HCT116 (cell line): ENCODE data around the gene MXD1. TPM values are rescaled to one million over a fixed set of nuclear protein-coding genes. Genes with fewer than 3 reads are reported as not detected.

ENCODE experiments used
- ATAC-seq: fragments of 200-7000 bp; cut with Tn5 transposase; 2 replicates; pipeline ENCODE4 v1.9.1; 2020; ENCODE audit warnings: mild to moderate bottlenecking, moderate library complexity
- BruUV-seq: library from RNA; stranded (reverse); fragments of 400-500 nt; replicated peaks from 2 replicates; lab custom pipeline; 2021; lab: Mats Ljungman, UMichigan
- CTCF ChIA-PET: fragments of 300-600 bp; sonication (Branson Sonifier 250); formaldehyde crosslinking; loops from one replicate; lab custom pipeline; 2021; ENCODE audit warnings: antibody characterized with exemption; lab: Charles Lee
- POLR2A ChIA-PET: fragments of 300-600, 350-600 bp; sonication (Branson Sonifier 250); formaldehyde crosslinking; loops from one replicate; lab custom pipeline; 2021; ENCODE audit warnings: antibody characterized with exemption; lab: Charles Lee
- RAD21 ChIA-PET, 2 experiments: fragments of 300-600 bp; sonication (Branson Sonifier 250); formaldehyde crosslinking; loops; one replicate each; lab custom pipeline; 2023; ENCODE audit warnings: low total read pairs in 2 of 2; ENCODE audit not compliant: uncharacterized antibody in 2 of 2, unreplicated experiment in 2 of 2, low non-redundant PET in 1 of 2; lab: Charles Lee
- DNase-seq: peaks from one replicate; pipeline ENCODE4 v3.0.0-alpha.2; 2010; ENCODE audit warnings: low read depth, low spot score
- H2AFZ ChIP-seq: fragments of 200-600 bp; shearing (Covaris generic), sonication (generic); 2 replicates; pipeline ENCODE4 v1.6.1; 2017; ENCODE audit warnings: low read depth, mixed run types, mixed read lengths, antibody characterized with exemption, low read length; ENCODE audit not compliant: poor library complexity, severe bottlenecking
- H3K27ac ChIP-seq: 2 replicates; pipeline ENCODE4 v1.5.1; 2012; ENCODE audit warnings: low read depth, low read length
- H3K27me3 ChIP-seq: fragments of 200-600 bp; sonication (generic); 2 replicates; pipeline ENCODE4 v1.6.1; 2016; ENCODE audit warnings: mixed run types, low read length, mixed read lengths; ENCODE audit not compliant: insufficient read depth
- H3K36me3 ChIP-seq, 2 experiments: fragments of 200-500 bp in 1 of 2; fragments of 200-600 bp in 1 of 2; sonication (Bioruptor generic) in 1 of 2; sonication (generic) in 1 of 2; 2 replicates each; pipeline versions ENCODE4 v1.5.1 to v1.6.1; 2014 to 2016; ENCODE audit warnings: low read length in 2 of 2, inconsistent platforms in 1 of 2, mixed read lengths in 1 of 2, mixed run types in 1 of 2; ENCODE audit not compliant: insufficient read depth in 2 of 2, control insufficient read depth in 1 of 2
- H3K4me1 ChIP-seq, 2 experiments: fragments of 200-600 bp in 1 of 2; sonication (generic) in 1 of 2; 2 replicates each; pipeline versions ENCODE4 v1.5.1 to v1.6.1; 2012 to 2017; ENCODE audit warnings: low read length in 2 of 2, inconsistent platforms in 1 of 2, mild to moderate bottlenecking in 1 of 2, mixed read lengths in 1 of 2, mixed run types in 1 of 2, moderate library complexity in 1 of 2; ENCODE audit not compliant: insufficient read depth in 2 of 2, control insufficient read depth in 1 of 2
- H3K4me2 ChIP-seq: fragments of 200-600 bp; sonication (generic); 2 replicates; pipeline ENCODE4 v1.6.1; 2017; ENCODE audit warnings: mixed run types, low read length, mixed read lengths
- H3K4me3 ChIP-seq, 2 experiments: fragments of 200-600 bp in 1 of 2; sonication (generic) in 1 of 2; replicated peaks in 1 of 2; 2 replicates each; pipeline ENCODE4 v1.5.1; 2011 to 2016; ENCODE audit warnings: low read length in 2 of 2, control low read depth in 1 of 2, low read depth in 1 of 2, mild to moderate bottlenecking in 1 of 2, mixed read lengths in 1 of 2, mixed run types in 1 of 2
- H3K79me2 ChIP-seq: fragments of 200-600 bp; sonication (generic); 2 replicates; pipeline ENCODE4 v1.6.1; 2017; ENCODE audit warnings: mild to moderate bottlenecking, mixed run types, low read length, moderate library complexity, mixed read lengths; ENCODE audit not compliant: insufficient read depth
- H3K9ac ChIP-seq: fragments of 200-600 bp; sonication (generic); 2 replicates; pipeline ENCODE4 v1.6.1; 2016; ENCODE audit warnings: low read length, mixed read lengths
- H3K9me2 ChIP-seq: fragments of 200-600 bp; sonication (generic), shearing (Covaris generic); 2 replicates; pipeline ENCODE4 v1.6.1; 2017; ENCODE audit warnings: mixed run types, mild to moderate bottlenecking, moderate library complexity; ENCODE audit not compliant: insufficient read depth
- H3K9me3 ChIP-seq, 2 experiments: fragments of 200-500 bp in 1 of 2; fragments of 200-600 bp in 1 of 2; sonication (Bioruptor generic) in 1 of 2; sonication (generic) in 1 of 2; 2 replicates each; pipeline ENCODE4 v1.6.1; 2014 to 2017; ENCODE audit warnings: low read length in 2 of 2, mixed read lengths in 2 of 2, inconsistent platforms in 1 of 2, low read depth in 1 of 2, mild to moderate bottlenecking in 1 of 2, mixed run types in 1 of 2, moderate library complexity in 1 of 2; ENCODE audit not compliant: control insufficient read depth in 1 of 2, insufficient read depth in 1 of 2
- H4K20me1 ChIP-seq: fragments of 200-600 bp; sonication (generic), shearing (Covaris generic); 2 replicates; pipeline ENCODE4 v1.6.1; 2017; ENCODE audit warnings: mixed run types, mild to moderate bottlenecking, moderate library complexity; ENCODE audit not compliant: insufficient read depth
- ATF3 ChIP-seq: IDR thresholded peaks from 2 replicates; pipeline ENCODE4 v1.6.1; 2012
- CTCF ChIP-seq, 3 experiments: fragments of 200-600 bp in 1 of 3; sonication (generic) in 1 of 3; IDR thresholded peaks in 2 of 3; conservative IDR thresholded peaks in 1 of 3; 2 replicates each; pipeline ENCODE4 v1.5.1; 2012 to 2017; ENCODE audit warnings: low read depth in 2 of 3, low read length in 2 of 3, antibody characterized with exemption in 1 of 3, borderline replicate concordance in 1 of 3, control low read depth in 1 of 3, mild to moderate bottlenecking in 1 of 3, mixed read lengths in 1 of 3, mixed run types in 1 of 3, moderate library complexity in 1 of 3; ENCODE audit not compliant: insufficient read depth in 1 of 3
- ELF1 ChIP-seq: IDR thresholded peaks from 2 replicates; pipeline ENCODE4 v1.6.1; 2012; ENCODE audit warnings: low read depth, borderline replicate concordance
- EZH2 ChIP-seq: fragments of 200-600 bp; sonication (generic); IDR thresholded peaks from 2 replicates; pipeline ENCODE4 v1.6.1; 2017; ENCODE audit warnings: antibody characterized with exemption, mixed run types
- EZH2phosphoT487 ChIP-seq: fragments of 200-600 bp; IDR thresholded peaks from 2 replicates; pipeline ENCODE4 v1.6.1; 2018; ENCODE audit warnings: antibody characterized with exemption, borderline replicate concordance
- JUND ChIP-seq: IDR thresholded peaks from 2 replicates; pipeline ENCODE4 v1.6.1; 2012
- POLR2A ChIP-seq: IDR thresholded peaks from 2 replicates; pipeline ENCODE4 v1.7.0; 2011; ENCODE audit warnings: borderline replicate concordance; ENCODE audit not compliant: insufficient read depth, insufficient read length; ENCODE audit errors: extremely low read depth
- POLR2AphosphoS5 ChIP-seq: IDR thresholded peaks from 2 replicates; pipeline ENCODE4 v1.6.1; 2011; ENCODE audit warnings: mild to moderate bottlenecking, low read depth, low read length, moderate library complexity
- REST ChIP-seq: IDR thresholded peaks from 2 replicates; pipeline ENCODE4 v1.6.1; 2012; ENCODE audit warnings: low read depth
- SP1 ChIP-seq: IDR thresholded peaks from 2 replicates; pipeline ENCODE4 v1.6.1; 2012; ENCODE audit warnings: low read depth
- SRF ChIP-seq: IDR thresholded peaks from 2 replicates; pipeline ENCODE4 v1.6.1; 2012; ENCODE audit warnings: low read depth
- TCF7L2 ChIP-seq: IDR thresholded peaks from 2 replicates; pipeline ENCODE4 v1.7.0; 2011; ENCODE audit warnings: borderline replicate concordance, inconsistent platforms; ENCODE audit not compliant: insufficient read depth, insufficient read length; ENCODE audit errors: extremely low read depth
- ZBTB33 ChIP-seq: IDR thresholded peaks from 2 replicates; pipeline ENCODE4 v1.6.1; 2011; ENCODE audit warnings: mild to moderate bottlenecking, low read length, moderate library complexity; ENCODE audit not compliant: insufficient replicate concordance; ENCODE audit errors: extremely low read depth
- intact Hi-C: fragments of 100-400 bp; cut with micrococcal nuclease; formaldehyde crosslinking; loops from 2 replicates; pipeline ENCODE4 v1.10.0; 2022
- total RNA-seq: library from RNA; stranded (reverse); gene quantifications from one replicate; pipeline ENCODE4 v1.2.1, GENCODE V29; 2021; ENCODE audit not compliant: unreplicated experiment

MXD1 gene
- total RNA-seq, 1 experiment from 2014 or later: 10.3 TPM

- ATAC-seq: no peak
- H3K27ac ChIP-seq: no peak overlapping the region
- peaks cover 33 to 43% of the 10 kb centered on the region in 2 experiments for H3K36me3 ChIP-seq
- H3K4me3 ChIP-seq: no peak overlapping the region
- H3K79me2 ChIP-seq: peaks cover 13% of the 10 kb centered on the region; the same call in 1 of the 2 replicates
- BruUV-seq: no TSS peak
- H3K4me2 ChIP-seq: no peak overlapping the region
- no peaks in the 10 kb centered on the region for H3K9me2 ChIP-seq
- H2AFZ ChIP-seq: no peak overlapping the region
- no peaks in the 10 kb centered on the region for H4K20me1 ChIP-seq
- ChIA-PET POLR2A (no interaction called here), RAD21 (no interaction called here), CTCF (no interaction called here)
- intact Hi-C loops: no loop called here
- no peaks in the 10 kb centered on the region for H3K9me3 ChIP-seq
- no peaks in the 10 kb centered on the region for H3K27me3 ChIP-seq
- H3K9ac ChIP-seq: no peak overlapping the region
- DNase-seq: no peak
- H3K4me1 ChIP-seq: no peaks in the 10 kb centered on the region
- no peak for TF ChIP-seq TCF7L2
- TF ChIP-seq SP1: no peak
- TF ChIP-seq JUND: no peak
- TF ChIP-seq ATF3: no peak
- TF ChIP-seq POLR2AphosphoS5: no peak
- no peak for TF ChIP-seq ZBTB33
- TF ChIP-seq EZH2: no peak
- no peak for TF ChIP-seq REST
- TF ChIP-seq SRF: no peak
- no peak for TF ChIP-seq CTCF (IDR thresholded peaks at IDR 0.05 in 2 of 3, conservative IDR thresholded peaks at IDR 0.05 in 1 of 3; ENCODE audit: borderline replicate concordance in 1 of 3, insufficient read depth in 1 of 3, low read depth in 2 of 3, low read length in 2 of 3)
- no peak for TF ChIP-seq EZH2phosphoT487
- TF ChIP-seq ELF1: no peak
- TF ChIP-seq POLR2A: no peak
These were observed 12.5 kb upstream of the MXD1 start for GRCh38 chr2:69902213-69902922.
